A673 (cell line): ENCODE results near the gene PSTPIP2. TPM values are rescaled to one million over a fixed set of nuclear protein-coding genes. Genes with fewer than 3 reads are reported as not detected.

Experiments
- BruUV-seq: library from RNA; stranded (reverse); fragments of 400-500 nt; replicated peaks from 2 replicates; lab custom pipeline; 2021; lab: Mats Ljungman, UMichigan
- CTCF ChIA-PET: fragments of 300-600 bp; sonication (Branson Sonifier 250); formaldehyde crosslinking; loops from one replicate; lab custom pipeline; 2022; ENCODE audit warnings: antibody characterized with exemption; lab: Charles Lee
- POLR2A ChIA-PET: fragments of 300-600 bp; sonication (Branson Sonifier 250); formaldehyde crosslinking; loops from one replicate; lab custom pipeline; 2022; ENCODE audit warnings: antibody characterized with exemption; ENCODE audit not compliant: low non-redundant PET; lab: Charles Lee
- DNase-seq: peaks from one replicate; pipeline ENCODE4 v3.0.0-alpha.2; 2015; ENCODE audit warnings: low spot score
- H3K27ac ChIP-seq: fragments of 200-600 bp; sonication (generic); 2 replicates; pipeline ENCODE4 v1.5.1; 2016; ENCODE audit warnings: mixed run types, low read depth, mild to moderate bottlenecking, mixed read lengths, antibody characterized with exemption, low read length; ENCODE audit not compliant: poor library complexity, severe bottlenecking
- H3K27me3 ChIP-seq: fragments of 200-600 bp; sonication (generic); replicated peaks from 2 replicates; pipeline ENCODE4 v1.6.1; 2017; ENCODE audit warnings: mixed run types, low read depth, mild to moderate bottlenecking, mixed read lengths, antibody characterized with exemption, low read length; ENCODE audit not compliant: insufficient read depth, poor library complexity
- H3K36me3 ChIP-seq: fragments of 200-600 bp; sonication (generic); 2 replicates; pipeline ENCODE4 v1.6.1; 2016; ENCODE audit warnings: mixed run types, mild to moderate bottlenecking, mixed read lengths, antibody characterized with exemption, low read length; ENCODE audit not compliant: insufficient read depth, poor library complexity, severe bottlenecking
- H3K4me1 ChIP-seq: fragments of 200-600 bp; sonication (generic); 2 replicates; pipeline ENCODE4 v1.6.1; 2017; ENCODE audit warnings: mixed run types, mild to moderate bottlenecking, mixed read lengths, antibody characterized with exemption, low read length; ENCODE audit not compliant: insufficient read depth, poor library complexity, severe bottlenecking
- H3K4me3 ChIP-seq: fragments of 200-600 bp; sonication (generic); 2 replicates; pipeline ENCODE4 v1.5.1; 2016; ENCODE audit warnings: low read depth, mixed run types, mild to moderate bottlenecking, mixed read lengths, low read length; ENCODE audit not compliant: poor library complexity, severe bottlenecking
- H3K9me3 ChIP-seq: fragments of 200-600 bp; sonication (generic); 2 replicates; pipeline ENCODE4 v1.6.1; 2016; ENCODE audit warnings: mixed run types, low read depth, mild to moderate bottlenecking, mixed read lengths, antibody characterized with exemption, low read length; ENCODE audit not compliant: poor library complexity, severe bottlenecking
- CTCF ChIP-seq: fragments of 300-800, 200-600 bp; sonication (generic); conservative IDR thresholded peaks from 2 replicates; pipeline ENCODE4 v1.5.1; 2017; ENCODE audit warnings: low read depth, mild to moderate bottlenecking, antibody characterized with exemption, low read length, moderate library complexity, mixed read lengths
- EZH2 ChIP-seq: fragments of 200-600 bp; sonication (generic); IDR thresholded peaks from 2 replicates; pipeline ENCODE4 v1.6.1; 2017; ENCODE audit warnings: borderline replicate concordance, low read depth, mild to moderate bottlenecking, mixed read lengths, antibody characterized with exemption, low read length; ENCODE audit not compliant: poor library complexity, severe bottlenecking
- intact Hi-C: fragments of 100-400 bp; cut with micrococcal nuclease; formaldehyde crosslinking; loops from one replicate; pipeline ENCODE4 v1.10.0; 2022; ENCODE audit not compliant: unreplicated experiment
- total RNA-seq: library from RNA; stranded (reverse); gene quantifications from 2 replicates; pipeline ENCODE4 v1.2.3, GENCODE V29; 2021

Gene PSTPIP2
- total RNA-seq, 1 experiment from 2014 or later = 5.7 TPM

GRCh38 chr18:46067438-46068007 is 4.5 kb downstream of the PSTPIP2 start:
- intact Hi-C loops = no loop called here
- Histone ChIP-seq H3K4me1 (no peaks in the 10 kb centered on the region), H3K27ac (no peak overlapping the region), H3K36me3 (no peaks in the 10 kb centered on the region), H3K9me3 (no peaks in the 10 kb centered on the region), H3K4me3 (no peak overlapping the region), H3K27me3 (no peaks in the 10 kb centered on the region)
- no peak for TF ChIP-seq EZH2
- ChIA-PET CTCF (no interaction called here), POLR2A (no interaction called here)
- DNase-seq = peak; percentile 12
- no TSS peak for BruUV-seq

DNA sequence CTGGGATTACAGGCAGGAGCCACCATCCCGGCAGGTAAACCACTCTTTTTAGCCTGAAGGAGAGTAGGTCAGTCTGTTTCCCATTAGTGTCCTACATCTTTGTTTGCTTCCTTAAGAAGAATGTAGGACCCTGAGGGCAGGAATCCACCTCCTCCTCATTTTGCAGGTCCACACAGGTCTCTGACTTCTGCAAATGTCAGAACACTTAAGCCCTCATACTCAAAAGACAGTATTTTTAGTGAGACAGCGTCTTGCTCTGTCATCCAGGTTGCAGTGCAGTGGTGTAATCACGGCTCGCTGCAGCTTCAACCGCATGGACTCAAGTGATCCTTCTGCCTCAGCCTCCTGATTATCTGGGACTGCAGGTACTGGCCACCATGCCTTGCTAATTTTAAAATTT is 9.3 kb downstream of the PSTPIP2 start:
- no peak for DNase-seq
- intact Hi-C loops = no loop called here
- ChIA-PET CTCF (no interaction called here), POLR2A (no interaction called here)
- TF ChIP-seq CTCF (no peak), EZH2 (no peak)
- no peaks in the 10 kb centered on the region for H3K36me3 ChIP-seq
- BruUV-seq = no TSS peak
- H3K4me3 ChIP-seq = no peak overlapping the region
- H3K27ac ChIP-seq = no peak overlapping the region
- H3K27me3 ChIP-seq = no peaks in the 10 kb centered on the region
- H3K9me3 ChIP-seq = no peaks in the 10 kb centered on the region
- H3K4me1 ChIP-seq = no peaks in the 10 kb centered on the region

- Histone ChIP-seq H3K27me3 (no peaks in the 10 kb centered on the region), H3K36me3 (no peaks in the 10 kb centered on the region), H3K4me1 (no peaks in the 10 kb centered on the region), H3K27ac (no peak overlapping the region), H3K4me3 (no peak overlapping the region), H3K9me3 (no peaks in the 10 kb centered on the region)
- ChIA-PET CTCF (interaction anchor here (0.6 kb wide), 1 partner anchor 12 kb away, joined by 4 read pairs; no protein-coding TSS in a partner anchor), POLR2A (no interaction called here)
- no TSS peak for BruUV-seq
- intact Hi-C loops = no loop called here
- TF ChIP-seq EZH2 (no peak), CTCF (no peak)
- DNase-seq = no peak
These were observed 10.3 kb downstream of the PSTPIP2 start for GRCh38 chr18:46061796-46062195.

- Histone ChIP-seq H3K27me3 (no peaks in the 10 kb centered on the region), H3K9me3 (no peaks in the 10 kb centered on the region), H3K36me3 (no peaks in the 10 kb centered on the region), H3K4me1 (no peaks in the 10 kb centered on the region), H3K4me3 (no peak overlapping the region), H3K27ac (no peak overlapping the region)
- TF ChIP-seq EZH2 (no peak), CTCF (no peak)
- no peak for DNase-seq
- POLR2A ChIA-PET = no interaction called here
- CTCF ChIA-PET = interaction anchor here (0.6 kb wide), 1 partner anchor 13 kb away, joined by 4 read pairs; no protein-coding TSS in a partner anchor
- no TSS peak for BruUV-seq
- intact Hi-C loops = no loop called here
These were observed 10.7 kb downstream of the PSTPIP2 start for GRCh38 chr18:46061387-46061786.
